WTC11 (cell line): ENCODE data around the gene PPFIBP2. TPM values are rescaled to one million over a fixed set of nuclear protein-coding genes. Genes with fewer than 3 reads are reported as not detected.

ENCODE experiments used
- ATAC-seq: fragments of 200-7000 bp; cut with Tn5 transposase; 2 replicates; pipeline ENCODE4 v1.10.0; 2021; ENCODE audit warnings: mild to moderate bottlenecking, moderate library complexity
- CTCF ChIA-PET: fragments of 300-600 bp; sonication (Branson Sonifier 250); formaldehyde crosslinking; loops from one replicate; lab custom pipeline; 2021; ENCODE audit warnings: antibody characterized with exemption; lab: Charles Lee
- POLR2A ChIA-PET: fragments of 350-600 bp; sonication (Branson Sonifier 250); formaldehyde crosslinking; loops from one replicate; lab custom pipeline; 2021; ENCODE audit warnings: antibody characterized with exemption; lab: Charles Lee
- DNase-seq: peaks from one replicate; pipeline ENCODE4 v3.0.0; 2021; ENCODE audit warnings: low spot score
- H3K27ac Mint-ChIP-seq: 2 replicates; pipeline ENCODE4 v1.8.0; 2021; ENCODE audit warnings: mixed read lengths
- H3K27me3 Mint-ChIP-seq: 2 replicates; pipeline ENCODE4 v1.8.0; 2021; ENCODE audit warnings: low read depth, mild to moderate bottlenecking, moderate library complexity, mixed read lengths
- H3K36me3 Mint-ChIP-seq: 2 replicates; pipeline ENCODE4 v1.8.0; 2021; ENCODE audit warnings: mixed read lengths
- H3K4me1 Mint-ChIP-seq: 2 replicates; pipeline ENCODE4 v1.8.0; 2022; ENCODE audit warnings: mixed read lengths
- H3K4me3 Mint-ChIP-seq: 2 replicates; pipeline ENCODE4 v1.8.0; 2021; ENCODE audit warnings: mild to moderate bottlenecking, moderate library complexity, mixed read lengths
- H3K9me3 Mint-ChIP-seq: 2 replicates; pipeline ENCODE4 v1.8.0; 2021; ENCODE audit warnings: mixed read lengths
- ATF2 ChIP-seq: sonication (generic); formaldehyde crosslinking; IDR thresholded peaks from 2 replicates; pipeline ENCODE4 v1.8.1; 2022; ENCODE audit warnings: low read depth, missing genetic modification reagents, borderline replicate concordance
- ATF3 ChIP-seq: sonication (generic); formaldehyde crosslinking; conservative IDR thresholded peaks from 2 replicates; pipeline ENCODE4 v1.8.1; 2022; ENCODE audit warnings: mild to moderate bottlenecking, missing genetic modification reagents
- CREM ChIP-seq: sonication (generic); formaldehyde crosslinking; IDR thresholded peaks from 2 replicates; pipeline ENCODE4 v1.8.1; 2022; ENCODE audit warnings: mild to moderate bottlenecking, missing genetic modification reagents, moderate library complexity
- E2F5 ChIP-seq: sonication (generic); formaldehyde crosslinking; IDR thresholded peaks from 2 replicates; pipeline ENCODE4 v1.8.1; 2022; ENCODE audit warnings: mild to moderate bottlenecking, moderate library complexity, missing genetic modification reagents
- GRHL2 ChIP-seq: fragments of 250-450 bp; sonication (Bioruptor Pico); IDR thresholded peaks from 2 replicates; pipeline ENCODE4 v1.8.0; 2022; ENCODE audit warnings: mild to moderate bottlenecking, moderate library complexity; ENCODE audit not compliant: insufficient replicate concordance, severe bottlenecking
- JUN ChIP-seq: sonication (generic); formaldehyde crosslinking; IDR thresholded peaks from 2 replicates; pipeline ENCODE4 v1.8.0; 2023; ENCODE audit warnings: mild to moderate bottlenecking, missing genetic modification reagents
- MAX ChIP-seq: sonication (generic); formaldehyde crosslinking; IDR thresholded peaks from 2 replicates; pipeline ENCODE4 v1.8.0; 2022; ENCODE audit warnings: mild to moderate bottlenecking, missing genetic modification reagents
- PRDM15 ChIP-seq: sonication (generic); formaldehyde crosslinking; IDR thresholded peaks from 2 replicates; pipeline ENCODE4 v1.8.0; 2022; ENCODE audit warnings: missing genetic modification reagents
- SMAD4 ChIP-seq: sonication (generic); formaldehyde crosslinking; IDR thresholded peaks from 2 replicates; pipeline ENCODE4 v1.8.0; 2022; ENCODE audit warnings: mild to moderate bottlenecking, missing genetic modification reagents
- SOX15 ChIP-seq: fragments of 250-450 bp; sonication (Bioruptor Pico); IDR thresholded peaks from 2 replicates; pipeline ENCODE4 v1.9.0; 2021; ENCODE audit warnings: mild to moderate bottlenecking
- TCF7 ChIP-seq: sonication (generic); formaldehyde crosslinking; IDR thresholded peaks from 2 replicates; pipeline ENCODE4 v1.8.0; 2022; ENCODE audit warnings: mild to moderate bottlenecking, low read depth, missing genetic modification reagents, moderate library complexity
- ZBTB43 ChIP-seq: sonication (generic); formaldehyde crosslinking; IDR thresholded peaks from 2 replicates; pipeline ENCODE4 v1.8.1; 2023; ENCODE audit warnings: mild to moderate bottlenecking, missing genetic modification reagents
- ZNF219 ChIP-seq: sonication (generic); formaldehyde crosslinking; IDR thresholded peaks from 2 replicates; pipeline ENCODE4 v1.8.0; 2023; ENCODE audit warnings: missing genetic modification reagents, mild to moderate bottlenecking, borderline replicate concordance
- ZNF512 ChIP-seq: sonication (generic); formaldehyde crosslinking; IDR thresholded peaks from 2 replicates; pipeline ENCODE4 v1.8.1; 2022; ENCODE audit warnings: missing genetic modification reagents, borderline replicate concordance
- ZNF532 ChIP-seq: fragments of 250-450 bp; sonication (Bioruptor Pico); IDR thresholded peaks from 2 replicates; pipeline ENCODE4 v1.9.0; 2021; ENCODE audit warnings: mild to moderate bottlenecking, borderline replicate concordance
- total RNA-seq: library from RNA; stranded (reverse); gene quantifications from 3 replicates; pipeline ENCODE4 v1.2.3, GENCODE V29; 2021

Gene PPFIBP2
- total RNA-seq, 1 experiment from 2014 or later: 21.4 TPM

GRCh38 chr11:7493670-7494069 is 20.1 kb upstream of the PPFIBP2 start:
- H3K36me3 Mint-ChIP-seq: no peaks in the 10 kb centered on the region
- DNase-seq (no peak), ATAC-seq (no peak)
- peaks cover 33% of the 10 kb centered on the region for H3K4me1 Mint-ChIP-seq
- H3K4me3 Mint-ChIP-seq: no peak overlapping the region
- 0 out of 2 replicates have a peak, but pooled peaks cover 4% of the 10 kb centered on the region for H3K9me3 Mint-ChIP-seq
- POLR2A ChIA-PET: no interaction called here
- CTCF ChIA-PET: interaction anchor here (1.1 kb wide), 1 partner anchor 78 kb away, joined by 3 read pairs; no protein-coding TSS in a partner anchor
- no peaks in the 10 kb centered on the region for H3K27me3 Mint-ChIP-seq
- H3K27ac Mint-ChIP-seq: no peak overlapping the region
- TF ChIP-seq JUN (CRISPR knock-in tag): no peak
- no peak for TF ChIP-seq TCF7 (CRISPR knock-in tag)
- no peak for TF ChIP-seq CREM (CRISPR knock-in tag)
- TF ChIP-seq ATF2 (CRISPR knock-in tag): no peak
- TF ChIP-seq ATF3 (CRISPR knock-in tag): no peak
- TF ChIP-seq SMAD4: no peak
- TF ChIP-seq ZNF532 (CRISPR knock-in tag): no peak
- TF ChIP-seq ZNF512 (CRISPR knock-in tag): no peak
- TF ChIP-seq SOX15 (CRISPR knock-in tag): no peak
- no peak for TF ChIP-seq PRDM15 (CRISPR knock-in tag)
- TF ChIP-seq E2F5 (CRISPR knock-in tag): no peak
- TF ChIP-seq ZNF219: no peak
- TF ChIP-seq GRHL2 (CRISPR knock-in tag): no peak
- no peak for TF ChIP-seq MAX (CRISPR knock-in tag)
- no peak for TF ChIP-seq ZBTB43 (CRISPR knock-in tag)
